Breast epithelium (tissue), 3 donors: Measurements from ENCODE around the gene CDH1.

ENCODE experiments used
- POLR2A ChIP-seq: fragments of 450-650 bp; IDR thresholded peaks from one replicate; pipeline ENCODE4 v1.6.1; 2016; ENCODE audit warnings: antibody characterized with exemption, mild to moderate bottlenecking, moderate library complexity
- POLR2AphosphoS5 ChIP-seq, 3 donors: sonication (generic); formaldehyde crosslinking; IDR thresholded peaks; one replicate each; pipeline ENCODE4 v1.6.1; 2017; ENCODE audit warnings: antibody characterized with exemption in 3 of 3
- TF ChIP-seq, protein P1 (sequence below), 3 donors: fragments of 450-650 bp; IDR thresholded peaks; one replicate each; pipeline ENCODE4 v1.5.1; 2016 to 2017; ENCODE audit warnings: antibody characterized with exemption in 3 of 3, mild to moderate bottlenecking in 3 of 3, moderate library complexity in 3 of 3

DNA sequence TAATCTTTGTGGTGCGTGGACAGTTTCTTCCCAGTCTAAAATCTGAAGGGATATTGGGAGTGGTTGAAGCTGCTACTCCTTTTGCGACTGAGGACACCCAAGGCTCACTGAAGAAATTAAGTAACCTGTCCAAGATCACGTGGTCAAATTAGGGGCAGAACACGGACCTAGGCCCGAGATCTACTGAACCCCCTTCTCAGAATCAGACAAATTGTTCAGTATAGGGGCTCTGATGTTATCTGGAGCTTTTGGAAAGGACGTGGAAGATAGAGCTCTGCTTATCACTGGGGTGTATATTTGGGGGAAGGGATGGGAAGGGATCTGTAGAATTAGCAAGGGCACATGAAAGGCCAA is 107.1 kb downstream of the CDH1 start:
- TF ChIP-seq POLR2AphosphoS5 (IDR thresholded peaks at IDR 0.05) = no peak
- TF ChIP-seq POLR2A = no peak
- TF ChIP-seq, protein P1, sequence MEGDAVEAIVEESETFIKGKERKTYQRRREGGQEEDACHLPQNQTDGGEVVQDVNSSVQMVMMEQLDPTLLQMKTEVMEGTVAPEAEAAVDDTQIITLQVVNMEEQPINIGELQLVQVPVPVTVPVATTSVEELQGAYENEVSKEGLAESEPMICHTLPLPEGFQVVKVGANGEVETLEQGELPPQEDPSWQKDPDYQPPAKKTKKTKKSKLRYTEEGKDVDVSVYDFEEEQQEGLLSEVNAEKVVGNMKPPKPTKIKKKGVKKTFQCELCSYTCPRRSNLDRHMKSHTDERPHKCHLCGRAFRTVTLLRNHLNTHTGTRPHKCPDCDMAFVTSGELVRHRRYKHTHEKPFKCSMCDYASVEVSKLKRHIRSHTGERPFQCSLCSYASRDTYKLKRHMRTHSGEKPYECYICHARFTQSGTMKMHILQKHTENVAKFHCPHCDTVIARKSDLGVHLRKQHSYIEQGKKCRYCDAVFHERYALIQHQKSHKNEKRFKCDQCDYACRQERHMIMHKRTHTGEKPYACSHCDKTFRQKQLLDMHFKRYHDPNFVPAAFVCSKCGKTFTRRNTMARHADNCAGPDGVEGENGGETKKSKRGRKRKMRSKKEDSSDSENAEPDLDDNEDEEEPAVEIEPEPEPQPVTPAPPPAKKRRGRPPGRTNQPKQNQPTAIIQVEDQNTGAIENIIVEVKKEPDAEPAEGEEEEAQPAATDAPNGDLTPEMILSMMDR (IDR thresholded peaks at IDR 0.05) = no peak
